ENCODE measurements around the gene PODN.

Gene PODN

DNA sequence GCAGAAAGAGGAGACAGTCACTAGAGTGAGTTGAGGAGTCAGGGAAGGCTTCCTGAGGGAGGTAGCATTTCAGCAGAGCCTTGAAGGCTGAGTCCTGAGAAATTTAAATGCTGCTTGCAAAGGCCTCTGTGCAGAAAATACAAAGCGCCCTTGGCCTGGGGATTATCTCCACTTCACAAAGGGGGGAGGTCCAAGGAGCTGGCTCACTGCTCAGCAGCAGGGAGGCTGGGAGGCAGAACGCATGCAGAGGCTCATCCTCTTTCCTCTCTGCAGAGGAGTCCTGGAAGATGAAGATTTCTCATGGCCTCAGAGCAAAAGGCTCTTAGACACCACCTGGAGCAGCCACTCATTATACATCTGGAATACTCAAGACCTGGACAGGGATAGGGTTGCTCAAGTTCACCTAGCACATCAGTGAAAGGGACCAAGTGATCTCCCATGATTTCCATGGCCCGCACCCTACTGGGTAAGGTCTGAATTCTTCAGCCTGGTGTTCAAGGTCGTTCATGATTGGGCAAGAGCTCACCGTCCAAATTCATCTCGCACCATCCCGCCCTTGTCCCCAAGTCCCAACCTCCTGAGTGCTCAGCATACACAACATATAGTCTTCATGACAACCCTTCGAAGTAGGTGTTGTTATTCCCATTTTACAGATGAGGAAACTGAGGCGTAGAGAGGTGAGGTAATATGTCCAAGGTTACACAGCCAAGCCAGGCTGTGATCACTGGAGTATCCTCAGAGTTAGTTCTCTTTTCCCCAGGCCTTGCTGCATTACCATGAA lies 71.4 kb downstream of the PODN start:
- no peak for DNase-seq

DNA sequence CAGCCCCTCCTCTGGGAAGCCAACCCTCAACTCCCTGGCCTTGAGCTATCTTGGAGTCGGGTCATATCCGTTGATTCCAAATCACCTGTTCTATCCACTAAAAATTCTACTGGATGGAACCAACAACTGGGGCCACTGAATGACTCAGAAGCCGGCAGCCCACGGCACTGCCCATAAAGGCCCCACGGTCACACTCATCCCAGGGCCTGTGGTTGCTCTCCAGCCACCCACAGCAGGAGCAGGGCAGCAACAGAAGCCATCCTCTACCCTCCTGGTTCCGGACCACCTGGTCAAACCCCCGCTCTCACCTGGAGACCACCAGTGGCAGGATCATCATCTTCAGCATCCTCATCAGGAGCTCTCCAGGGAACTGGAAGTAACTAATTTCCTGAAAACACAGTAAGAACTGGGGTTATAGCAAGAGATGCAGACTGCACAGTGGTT lies 72.1 kb downstream of the PODN start:
- DNase-seq: no peak

Measured in NCI-H510A (cell line).